K562 (cell line): ENCODE measurements around the gene METTL6. TPM values are rescaled to one million over a fixed set of nuclear protein-coding genes. Genes with fewer than 3 reads are reported as not detected.

Experiments
- ELF4 ChIP-seq: fragments of 450-650 bp; formaldehyde crosslinking; IDR thresholded peaks from 2 replicates; pipeline ENCODE4 v1.4.0; 2022; ENCODE audit warnings: missing genetic modification characterization
- KAT2B ChIP-seq: IDR thresholded peaks from one replicate; pipeline ENCODE4 v1.6.1; 2012; ENCODE audit warnings: low read depth, mild to moderate bottlenecking, control low read depth, inconsistent platforms, low read length, moderate library complexity
- MYNN ChIP-seq, 2 experiments: sonication (generic); formaldehyde crosslinking in 1 of 2; IDR thresholded peaks; 2 replicates each; pipeline versions ENCODE4 v1.5.0 to v1.6.1; 2016 to 2020; ENCODE audit warnings: antibody characterized with exemption in 1 of 2, missing genetic modification reagents in 1 of 2
- NFRKB ChIP-seq: fragments of 450-650 bp; IDR thresholded peaks from 2 replicates; pipeline ENCODE4 v1.6.1; 2016; ENCODE audit warnings: low read depth
- NRF1 ChIP-seq, 2 experiments: fragments of 450-650 bp; IDR thresholded peaks in 1 of 2; conservative IDR thresholded peaks in 1 of 2; 2 replicates each; pipeline ENCODE4 v1.6.1; 2014; ENCODE audit warnings: mild to moderate bottlenecking in 2 of 2
- PCBP2 ChIP-seq: fragments of 200-400 bp; formaldehyde crosslinking; IDR thresholded peaks from 2 replicates; pipeline ENCODE4 v1.6.1; 2018; ENCODE audit warnings: low read length, low read depth, mild to moderate bottlenecking, moderate library complexity; ENCODE audit not compliant: poor library complexity, severe bottlenecking
- ZNF780A ChIP-seq: fragments of 250-450 bp; sonication (Bioruptor Pico); IDR thresholded peaks from 2 replicates; pipeline ENCODE4 v1.5.0; 2021; ENCODE audit warnings: mild to moderate bottlenecking
- polyA plus RNA-seq, 8 experiments: library from polyadenylated mRNA; depleted of rRNA in 4 of 8; stranded (reverse) in 5 of 8; unstranded in 3 of 8; fragments of >200 nt; fragmentation: Nextera tagmentation in 2 of 8; fragmentation: Illumina TruSeq in 1 of 8; extraction: Ambion mirVana in 2 of 8; extraction: Trizol in 1 of 8; gene quantifications; 2 replicates each; pipeline versions ENCODE4 v1.2.1 to v1.2.3, GENCODE V29; 2011 to 2014; ENCODE audit warnings: inconsistent platforms in 1 of 8, missing spikeins in 1 of 8
- total RNA-seq, 7 experiments: library from RNA; depleted of rRNA in 6 of 7; stranded (reverse); fragments of >200 nt in 6 of 7; fragmentation: Illumina TruSeq in 2 of 7; extraction: Trizol in 2 of 7; gene quantifications; 2 replicates each; pipeline versions ENCODE4 v1.2.1 to v1.2.3, GENCODE V29; 2011 to 2021; ENCODE audit warnings: low replicate concordance in 1 of 7
- TF ChIP-seq, protein P1 (sequence below): fragments of 250-450 bp; sonication (Bioruptor Pico); IDR thresholded peaks from 2 replicates; pipeline ENCODE4 v1.5.0; 2020; ENCODE audit warnings: mild to moderate bottlenecking, borderline replicate concordance
- TF ChIP-seq, protein P2 (sequence below), 3 experiments: IDR thresholded peaks in 2 of 3; conservative IDR thresholded peaks in 1 of 3; 2 replicates each; pipeline ENCODE4 v1.5.1; 2011 to 2012; ENCODE audit warnings: low read length in 3 of 3, mild to moderate bottlenecking in 3 of 3, control low read depth in 2 of 3, improper control_type of control experiment in 1 of 3, inconsistent platforms in 1 of 3, low read depth in 1 of 3, mixed read lengths in 1 of 3, moderate library complexity in 1 of 3; ENCODE audit not compliant: insufficient read depth in 2 of 3

The METTL6 gene
- total and polyA plus RNA-seq, 9 of the 15 experiments (the other 6 are each of a cell fraction or from before 2014, with no cell fraction given), result 18.8 to 61.5 (median 33.9) TPM

DNA sequence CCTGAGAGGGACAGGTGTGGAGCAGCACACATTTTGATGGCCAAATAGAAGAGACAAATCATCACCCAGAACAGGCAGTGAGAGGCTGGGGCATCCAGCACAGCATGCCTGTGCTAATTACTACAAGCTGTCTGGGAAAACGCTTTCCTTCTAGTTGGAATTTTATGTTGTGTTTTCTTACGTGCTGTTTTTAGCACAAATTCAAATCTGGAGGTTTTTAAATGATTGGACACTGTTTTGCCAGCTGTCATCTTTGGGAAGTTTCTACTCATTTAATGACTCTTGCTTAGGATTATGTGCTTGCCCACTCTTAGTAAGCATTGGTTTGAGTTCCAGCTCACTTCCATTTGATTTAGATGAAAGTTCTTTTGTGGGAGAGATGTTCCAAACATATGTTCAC lies 43.5 kb upstream of the METTL6 start (continued):
- TF ChIP-seq ELF4 (CRISPR knock-in tag), result no peak
- no peak for TF ChIP-seq KAT2B
- no peak for TF ChIP-seq NFRKB
- no peak for TF ChIP-seq NRF1 (conservative IDR thresholded peaks at IDR 0.05 in 1 of 2, IDR thresholded peaks at IDR 0.05 in 1 of 2)
- TF ChIP-seq, protein P1, sequence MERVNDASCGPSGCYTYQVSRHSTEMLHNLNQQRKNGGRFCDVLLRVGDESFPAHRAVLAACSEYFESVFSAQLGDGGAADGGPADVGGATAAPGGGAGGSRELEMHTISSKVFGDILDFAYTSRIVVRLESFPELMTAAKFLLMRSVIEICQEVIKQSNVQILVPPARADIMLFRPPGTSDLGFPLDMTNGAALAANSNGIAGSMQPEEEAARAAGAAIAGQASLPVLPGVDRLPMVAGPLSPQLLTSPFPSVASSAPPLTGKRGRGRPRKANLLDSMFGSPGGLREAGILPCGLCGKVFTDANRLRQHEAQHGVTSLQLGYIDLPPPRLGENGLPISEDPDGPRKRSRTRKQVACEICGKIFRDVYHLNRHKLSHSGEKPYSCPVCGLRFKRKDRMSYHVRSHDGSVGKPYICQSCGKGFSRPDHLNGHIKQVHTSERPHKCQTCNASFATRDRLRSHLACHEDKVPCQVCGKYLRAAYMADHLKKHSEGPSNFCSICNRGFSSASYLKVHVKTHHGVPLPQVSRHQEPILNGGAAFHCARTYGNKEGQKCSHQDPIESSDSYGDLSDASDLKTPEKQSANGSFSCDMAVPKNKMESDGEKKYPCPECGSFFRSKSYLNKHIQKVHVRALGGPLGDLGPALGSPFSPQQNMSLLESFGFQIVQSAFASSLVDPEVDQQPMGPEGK (CRISPR knock-in tag), result no peak
- TF ChIP-seq PCBP2, result no peak
- TF ChIP-seq, protein P2, sequence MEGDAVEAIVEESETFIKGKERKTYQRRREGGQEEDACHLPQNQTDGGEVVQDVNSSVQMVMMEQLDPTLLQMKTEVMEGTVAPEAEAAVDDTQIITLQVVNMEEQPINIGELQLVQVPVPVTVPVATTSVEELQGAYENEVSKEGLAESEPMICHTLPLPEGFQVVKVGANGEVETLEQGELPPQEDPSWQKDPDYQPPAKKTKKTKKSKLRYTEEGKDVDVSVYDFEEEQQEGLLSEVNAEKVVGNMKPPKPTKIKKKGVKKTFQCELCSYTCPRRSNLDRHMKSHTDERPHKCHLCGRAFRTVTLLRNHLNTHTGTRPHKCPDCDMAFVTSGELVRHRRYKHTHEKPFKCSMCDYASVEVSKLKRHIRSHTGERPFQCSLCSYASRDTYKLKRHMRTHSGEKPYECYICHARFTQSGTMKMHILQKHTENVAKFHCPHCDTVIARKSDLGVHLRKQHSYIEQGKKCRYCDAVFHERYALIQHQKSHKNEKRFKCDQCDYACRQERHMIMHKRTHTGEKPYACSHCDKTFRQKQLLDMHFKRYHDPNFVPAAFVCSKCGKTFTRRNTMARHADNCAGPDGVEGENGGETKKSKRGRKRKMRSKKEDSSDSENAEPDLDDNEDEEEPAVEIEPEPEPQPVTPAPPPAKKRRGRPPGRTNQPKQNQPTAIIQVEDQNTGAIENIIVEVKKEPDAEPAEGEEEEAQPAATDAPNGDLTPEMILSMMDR (IDR thresholded peaks at IDR 0.05 in 2 of 3, conservative IDR thresholded peaks at IDR 0.05 in 1 of 3; ENCODE audit: insufficient read depth in 2 of 3, low read depth in 1 of 3, low read length in 3 of 3), result no peak
- no peak for TF ChIP-seq MYNN (IDR thresholded peaks at IDR 0.05)
- TF ChIP-seq MYNN (CRISPR knock-in tag; IDR thresholded peaks at IDR 0.05), result no peak
- no peak for TF ChIP-seq ZNF780A (CRISPR knock-in tag)
- TF ChIP-seq, all 486 proteins: peak for 0
